HT-29 (cell line): ENCODE measurements around the gene SCN4A. TPM values are rescaled to one million over a fixed set of nuclear protein-coding genes. Genes with fewer than 3 reads are reported as not detected.
"Not testable (repeated sequence)": the region's sequence is repeated elsewhere in the genome, so short reads cannot be mapped to it uniquely, and the experiment has no call there.

ENCODE experiments used
- DNase-seq: peaks from one replicate; pipeline ENCODE4 v3.0.0-alpha.2; 2015; ENCODE audit warnings: low spot score
- total RNA-seq: library from RNA; depleted of rRNA; stranded (reverse); fragments of >200 nt; shearing (Covaris generic); gene quantifications from 2 replicates; pipeline ENCODE4 v1.2.3, GENCODE V29; 2014

Gene SCN4A
- total RNA-seq, 1 experiment from 2014 or later = not detected

- peak; percentile 63 for DNase-seq
These were observed 12.1 kb upstream of the SCN4A start for GRCh38 chr17:63984651-63985386.

- no peak for DNase-seq
These were observed 11.5 kb upstream of the SCN4A start for GRCh38 chr17:63984236-63984635.

DNA sequence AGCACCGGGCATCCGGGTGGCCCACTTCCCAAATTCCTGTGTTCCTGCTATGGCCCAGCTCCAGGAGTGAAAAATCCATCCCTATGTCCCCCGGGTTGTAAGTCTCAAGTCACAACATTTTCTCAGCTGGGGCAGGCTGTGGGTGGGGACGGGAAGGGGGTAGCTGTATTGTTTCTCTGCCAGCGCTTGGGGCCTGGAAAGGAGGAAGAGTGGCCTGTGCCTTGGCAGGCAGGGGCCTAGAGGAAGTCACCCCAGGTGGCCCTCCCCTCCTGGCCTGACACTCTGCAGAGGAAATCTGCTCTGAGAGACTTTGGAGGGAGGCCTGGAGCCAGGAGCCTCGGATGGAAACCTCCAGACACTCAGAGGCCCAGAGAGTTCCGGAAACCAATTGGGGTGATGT is 10.6 kb upstream of the SCN4A start:
- no peak for DNase-seq

DNA sequence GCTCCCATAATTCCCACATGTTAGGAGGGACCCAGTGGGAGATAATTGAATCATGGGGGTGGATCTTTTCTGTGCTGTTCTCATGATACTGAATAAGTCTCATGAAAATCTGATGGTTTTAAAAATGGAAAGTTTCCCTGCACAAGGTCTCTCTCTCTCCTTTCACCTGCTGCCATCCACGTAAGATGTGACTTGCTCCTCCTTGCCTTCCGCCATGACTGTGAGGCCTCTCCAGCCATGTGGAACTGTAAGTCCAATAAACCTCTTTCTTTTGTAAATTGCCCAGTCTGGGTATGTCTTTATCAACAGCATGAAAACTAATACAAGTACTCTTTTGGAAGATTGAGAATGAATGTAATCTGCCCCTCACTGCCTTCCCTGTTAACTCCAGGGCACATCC is 9.9 kb upstream of the SCN4A start:
- not testable (repeated sequence) for DNase-seq

DNA sequence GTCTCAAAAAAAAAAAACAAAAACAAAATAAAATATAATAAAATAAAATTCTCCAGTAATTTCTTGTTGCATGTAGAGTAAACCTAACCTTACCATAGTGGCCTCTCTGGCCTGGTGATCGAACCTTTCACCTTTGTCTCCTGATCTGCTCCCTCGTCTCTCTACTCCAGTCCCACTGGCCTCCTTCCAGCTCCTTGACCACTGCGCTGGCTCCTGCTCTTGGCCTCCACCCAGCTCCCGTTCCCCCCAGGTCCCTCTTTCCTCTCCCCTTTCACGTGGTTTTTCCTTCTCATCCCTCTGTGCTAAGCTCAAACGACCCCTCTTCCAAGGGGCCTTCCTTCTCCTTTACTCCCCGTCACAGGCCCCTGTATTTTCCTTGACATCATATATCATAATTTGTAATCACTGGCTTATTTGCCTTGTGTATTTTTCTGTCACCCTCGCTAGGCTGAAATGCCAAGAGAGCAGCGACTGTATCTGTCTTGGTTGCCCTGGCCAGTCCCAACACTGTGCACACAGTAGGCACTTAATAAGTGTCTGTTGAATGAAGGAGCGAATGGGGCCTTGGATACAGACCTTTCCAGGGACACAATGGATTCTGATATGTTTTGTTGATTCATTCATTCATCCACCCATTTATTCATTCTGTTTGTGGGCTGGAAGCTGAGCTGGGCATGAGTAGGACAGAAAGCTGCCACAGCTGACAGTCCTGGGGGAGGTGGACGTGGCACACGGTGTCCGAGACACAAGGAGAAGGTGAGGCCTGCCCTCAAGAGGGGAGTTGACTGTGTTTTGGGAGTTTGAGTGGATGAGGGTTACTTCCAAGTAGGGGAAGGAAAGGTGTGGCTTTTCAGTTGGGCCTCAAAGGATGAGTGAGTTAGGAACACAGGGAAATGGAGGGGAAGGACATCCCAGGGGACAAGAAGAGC is 5.8 kb upstream of the SCN4A start:
- DNase-seq = no peak

- DNase-seq = no peak
These were observed 4.0 kb upstream of the SCN4A start for GRCh38 chr17:63976702-63977101.

- DNase-seq = no peak
These were observed 2.9 kb upstream of the SCN4A start for GRCh38 chr17:63975541-63976092.

GRCh38 chr17:63974594-63975192 is 2.0 kb upstream of the SCN4A start:
- DNase-seq = no peak

- no peak for DNase-seq
These were observed 1.3 kb upstream of the SCN4A start for GRCh38 chr17:63973930-63974593.

- no peak for DNase-seq
These were observed 529 bp upstream of the SCN4A start for GRCh38 chr17:63973247-63973646.

- DNase-seq = no peak
These were observed 3.4 kb downstream of the SCN4A start for GRCh38 chr17:63969278-63969677.

GRCh38 chr17:63967953-63968352 is 4.8 kb downstream of the SCN4A start:
- no peak for DNase-seq

- no peak for DNase-seq
These were observed 6.0 kb downstream of the SCN4A start for GRCh38 chr17:63966646-63967264.

- no peak for DNase-seq
These were observed 9.6 kb downstream of the SCN4A start for GRCh38 chr17:63963123-63963522.

DNA sequence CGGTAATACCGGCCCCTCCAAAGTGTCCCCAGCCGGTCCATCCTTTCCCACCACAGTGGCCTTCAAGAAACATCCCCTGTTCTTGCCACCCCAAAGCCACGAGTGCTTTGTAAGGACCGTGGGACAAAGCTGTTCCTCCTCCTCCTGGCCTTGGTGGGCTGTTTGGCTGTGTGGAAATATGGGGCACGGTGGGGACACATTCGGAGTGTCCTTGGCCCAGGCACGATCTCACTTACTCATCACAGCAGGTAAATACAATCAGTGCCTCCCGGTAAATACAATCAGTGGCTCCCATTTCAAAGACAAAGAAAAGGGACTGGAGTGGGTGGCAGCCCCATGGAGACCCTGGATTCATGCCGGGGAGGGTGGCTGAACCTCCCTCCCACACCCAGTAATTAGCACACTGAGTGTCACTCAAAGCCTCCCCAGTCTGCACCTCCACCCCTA is 10.4 kb downstream of the SCN4A start:
- DNase-seq = no peak

DNA sequence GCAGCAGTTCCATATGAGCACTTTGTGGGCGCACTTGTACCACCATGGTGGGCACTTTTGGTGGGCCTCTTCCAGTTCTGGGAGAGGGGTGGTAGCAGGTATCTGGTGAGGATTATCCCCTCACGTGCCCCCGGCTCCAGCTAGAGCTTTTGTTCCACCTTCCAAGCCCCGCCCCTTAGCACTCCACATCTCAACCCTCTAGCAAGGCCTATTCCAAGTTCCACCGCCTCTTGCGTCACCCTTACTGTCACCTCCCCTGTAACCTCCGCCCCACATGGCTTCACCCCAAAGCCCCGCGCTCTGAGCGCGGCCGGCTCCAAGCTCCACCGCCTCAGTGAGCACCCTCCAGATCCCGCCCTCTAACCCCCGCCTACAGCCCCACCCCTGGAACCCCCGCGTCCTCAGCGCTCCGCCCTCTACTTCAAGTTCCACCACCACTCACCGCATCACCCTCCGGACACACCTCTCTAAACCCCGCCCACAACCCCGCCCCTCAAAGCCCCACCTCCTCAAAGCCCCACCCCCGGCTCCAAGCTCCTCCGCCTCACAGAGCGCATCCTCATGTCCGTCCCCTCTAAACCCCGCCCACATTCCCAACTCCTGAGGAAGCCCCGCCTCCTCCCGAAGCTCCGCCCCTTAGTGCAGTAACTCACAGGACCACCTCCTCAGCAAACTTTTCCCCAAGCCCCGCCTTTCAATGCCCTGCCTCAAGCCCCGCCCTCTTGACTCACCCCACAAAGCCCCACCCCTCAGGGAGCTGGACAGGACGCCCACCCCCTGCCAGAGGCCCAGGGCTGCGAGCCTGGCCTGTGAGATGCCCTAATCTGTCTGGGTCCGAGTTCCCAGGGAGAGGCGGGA is 11.1 kb downstream of the SCN4A start:
- peak; percentile 32 for DNase-seq

DNA sequence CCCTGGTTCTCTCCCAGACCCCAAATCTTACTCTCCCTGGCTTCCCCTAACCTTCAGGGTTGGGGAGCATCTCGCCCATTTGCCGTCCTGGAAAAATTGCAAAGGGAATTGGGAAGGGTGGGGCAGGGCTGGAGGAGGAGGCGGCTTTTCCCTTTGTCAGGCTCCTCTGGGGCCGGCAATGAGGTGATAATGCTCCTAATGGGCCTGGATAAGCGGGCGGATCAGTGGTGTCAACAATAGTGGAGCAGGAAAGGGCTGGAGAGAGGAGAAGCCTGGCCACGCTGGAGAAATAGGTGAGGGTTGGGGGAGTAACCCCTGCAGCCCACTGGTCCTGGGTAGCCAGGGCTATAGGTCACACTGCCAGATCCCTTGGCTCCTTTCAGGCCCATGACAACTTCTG is 12.3 kb downstream of the SCN4A start:
- DNase-seq = no peak

DNA sequence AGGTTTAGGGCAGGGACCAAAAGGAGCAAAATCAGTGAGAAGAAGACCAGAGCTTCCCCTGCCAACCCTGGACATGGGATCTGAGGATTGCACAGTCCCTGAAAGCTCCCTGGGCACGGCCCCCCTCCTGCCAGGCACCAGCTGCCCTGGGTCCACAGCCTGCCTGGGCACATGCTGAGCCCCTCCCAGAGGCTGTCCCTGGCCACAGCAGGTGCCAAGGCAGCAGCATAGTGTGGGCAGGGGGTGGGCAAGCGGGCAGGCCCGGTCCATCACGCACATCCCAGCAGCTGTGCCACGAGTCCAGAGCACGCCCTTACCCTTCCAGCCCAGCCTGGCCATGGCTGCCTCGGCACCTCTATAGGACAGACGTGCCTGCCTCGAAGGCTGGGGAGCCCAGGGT is 12.7 kb downstream of the SCN4A start:
- no peak for DNase-seq

DNA sequence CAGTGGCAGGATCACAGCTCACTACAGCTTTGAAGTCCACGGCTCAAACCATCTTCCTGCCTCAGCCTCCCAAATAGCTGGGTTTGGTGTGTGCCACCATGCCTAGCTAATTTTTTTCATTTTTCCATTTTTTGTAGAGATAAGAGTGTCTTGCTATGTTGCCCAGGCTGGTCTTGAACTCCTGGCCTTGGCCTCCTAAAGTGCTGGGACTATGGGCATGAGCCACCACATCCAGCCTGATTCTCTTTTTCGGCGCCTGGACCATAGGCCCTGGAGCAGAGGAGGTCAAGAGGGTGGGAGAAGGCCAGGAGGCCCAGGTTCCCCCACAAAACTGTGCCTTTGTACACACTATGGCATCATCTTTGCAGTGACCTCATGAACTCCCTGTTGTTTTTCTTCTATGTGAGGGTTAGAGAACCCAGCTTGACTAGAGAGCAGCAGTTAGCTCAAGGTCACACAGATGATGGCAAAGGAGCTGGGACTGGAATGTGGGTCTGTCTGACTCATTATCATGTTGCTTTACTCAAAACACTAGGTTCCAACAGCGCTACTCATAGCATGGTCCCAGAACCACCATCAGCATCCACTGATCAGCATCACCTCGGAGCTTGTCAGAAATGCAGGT is 16.3 kb downstream of the SCN4A start:
- DNase-seq = no peak

- no peak for DNase-seq
These were observed 16.9 kb downstream of the SCN4A start for GRCh38 chr17:63955791-63956190.
